ENCODE measurements around the gene IER5. TPM values are rescaled to one million over a fixed set of nuclear protein-coding genes. Genes with fewer than 3 reads are reported as not detected.

The IER5 gene
- total and polyA plus RNA-seq, 2 of the 13 experiments (the other 11 are each of a cell fraction or from before 2014, with no cell fraction given), result 2.5 to 3.5 TPM

DNA sequence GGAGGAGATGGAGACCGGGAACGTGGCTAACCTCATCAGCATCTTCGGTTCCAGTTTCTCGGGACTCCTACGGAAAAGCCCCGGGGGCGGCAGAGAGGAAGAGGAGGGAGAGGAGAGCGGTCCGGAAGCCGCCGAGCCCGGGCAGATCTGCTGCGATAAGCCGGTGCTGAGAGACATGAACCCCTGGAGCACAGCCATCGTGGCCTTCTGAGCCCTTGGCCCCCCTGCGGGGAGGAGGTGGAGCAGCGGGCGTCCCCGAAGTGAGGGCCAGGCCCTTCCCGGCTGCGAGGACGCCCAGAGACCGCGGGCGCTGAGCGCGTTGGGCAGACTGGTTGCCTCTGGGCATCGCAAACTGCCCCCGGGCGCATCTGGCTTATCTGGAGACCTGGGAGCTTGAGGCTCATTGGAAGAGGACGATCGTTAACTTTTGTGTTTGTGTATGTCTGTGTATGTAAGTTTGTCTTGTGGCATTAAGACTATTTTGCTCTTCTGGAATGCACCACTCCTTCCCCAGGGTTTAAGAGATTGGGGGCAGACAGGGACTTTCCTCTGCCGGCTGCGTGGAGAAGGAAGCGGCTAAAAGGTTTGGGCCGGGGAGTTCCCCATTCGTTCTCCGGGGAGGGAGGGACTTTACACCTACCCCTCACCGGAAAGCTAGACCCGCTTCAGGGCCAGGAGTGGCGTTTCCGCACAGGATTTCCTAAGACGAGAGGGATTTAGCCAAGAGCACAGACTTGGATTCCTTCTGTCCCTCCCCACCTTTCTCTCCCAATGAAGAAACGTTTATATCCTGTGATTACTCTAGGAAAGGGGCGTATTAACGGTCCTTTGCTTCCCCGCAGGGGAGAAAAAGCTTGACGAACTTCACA lies 1.4 kb downstream of the IER5 start (continued):
- peak; percentile 63; the same call in 1 of the 2 replicates for TF ChIP-seq ZGPAT (CRISPR knock-in tag; IDR thresholded peaks at IDR 0.05)
- no peak for TF ChIP-seq REXO4 (CRISPR knock-in tag; IDR thresholded peaks at IDR 0.05; ENCODE audit: borderline replicate concordance)
- TF ChIP-seq POLR2AphosphoS5 (IDR thresholded peaks at IDR 0.05; ENCODE audit: low read depth, low read length), result no peak
- TF ChIP-seq FOXK2 (IDR thresholded peaks at IDR 0.05), result no peak
- TF ChIP-seq PLSCR1 (CRISPR knock-in tag; IDR thresholded peaks at IDR 0.05; ENCODE audit: borderline replicate concordance), result no peak
- TF ChIP-seq HNF4A (CRISPR knock-in tag; IDR thresholded peaks at IDR 0.05), result no peak
- no peak for TF ChIP-seq SOX6 (IDR thresholded peaks at IDR 0.05)
- peak; percentile 45 for TF ChIP-seq SOX6 (CRISPR knock-in tag; IDR thresholded peaks at IDR 0.05)
- TF ChIP-seq ZBTB49 (CRISPR knock-in tag; IDR thresholded peaks at IDR 0.05; ENCODE audit: borderline replicate concordance), result peak; percentile 49; the same call in 1 of the 2 replicates
- no peak for TF ChIP-seq SOX5 (CRISPR knock-in tag; IDR thresholded peaks at IDR 0.05; ENCODE audit: borderline replicate concordance)
- TF ChIP-seq ZNF383 (CRISPR knock-in tag; IDR thresholded peaks at IDR 0.05; ENCODE audit: borderline replicate concordance), result no peak
- no peak for TF ChIP-seq ATF7-NPFF (CRISPR knock-in tag; IDR thresholded peaks at IDR 0.05; ENCODE audit: low read depth)
- no peak for TF ChIP-seq USF2 (IDR thresholded peaks at IDR 0.05; ENCODE audit: low read depth, low read length)
- TF ChIP-seq USF2 (CRISPR knock-in tag; IDR thresholded peaks at IDR 0.05; ENCODE audit: borderline replicate concordance), result no peak
- no peak for TF ChIP-seq ZNF616 (CRISPR knock-in tag; IDR thresholded peaks at IDR 0.05; ENCODE audit: low read depth)
- TF ChIP-seq HMGXB3 (CRISPR knock-in tag; IDR thresholded peaks at IDR 0.05; ENCODE audit: borderline replicate concordance), result 0 out of 2 replicates have a peak, but pooled peaks have one; percentile 41
- no peak for TF ChIP-seq HMG20B (CRISPR knock-in tag; conservative IDR thresholded peaks at IDR 0.05)
